K562 (cell line): ENCODE data around the gene EME2. TPM values are rescaled to one million over a fixed set of nuclear protein-coding genes. Genes with fewer than 3 reads are reported as not detected.

Source experiments
- ARHGAP35 ChIP-seq: fragments of 450-650 bp; IDR thresholded peaks from 2 replicates; pipeline ENCODE4 v1.6.1; 2018; ENCODE audit not compliant: partially characterized antibody
- FOSL1 ChIP-seq: fragments of 200-800 bp; sonication (Bioruptor generic); conservative IDR thresholded peaks from 2 replicates; pipeline ENCODE4 v1.6.1; 2016; ENCODE audit warnings: missing genetic modification characterization, missing compliant biosample characterization
- GABPB2 ChIP-seq: fragments of 250-450 bp; sonication (Bioruptor Pico); conservative IDR thresholded peaks from 2 replicates; pipeline ENCODE4 v1.5.1; 2021; ENCODE audit warnings: mild to moderate bottlenecking
- MAX ChIP-seq: sonication (generic); formaldehyde crosslinking; IDR thresholded peaks from 2 replicates; pipeline ENCODE4 v1.9.0; 2022; ENCODE audit warnings: mild to moderate bottlenecking, missing genetic modification reagents
- OTX1 ChIP-seq: fragments of 450-650 bp; formaldehyde crosslinking; IDR thresholded peaks from 2 replicates; pipeline ENCODE4 v1.4.0; 2022; ENCODE audit warnings: mild to moderate bottlenecking
- PPARD ChIP-seq: fragments of 250-450 bp; sonication (Bioruptor Pico); IDR thresholded peaks from 2 replicates; pipeline ENCODE4 v1.8.0; 2022; ENCODE audit warnings: inconsistent platforms, mild to moderate bottlenecking, moderate library complexity
- SRSF9 ChIP-seq: fragments of 200-400 bp; formaldehyde crosslinking; IDR thresholded peaks from 2 replicates; pipeline ENCODE4 v1.6.1; 2017; ENCODE audit warnings: low read depth, low read length, borderline replicate concordance
- ZBTB8A ChIP-seq: fragments of 450-650 bp; IDR thresholded peaks from 2 replicates; pipeline ENCODE4 v1.6.1; 2018; ENCODE audit warnings: mild to moderate bottlenecking, moderate library complexity; ENCODE audit not compliant: partially characterized antibody
- ZNF165 ChIP-seq: fragments of 250-450 bp; sonication (Bioruptor Pico); IDR thresholded peaks from 2 replicates; pipeline ENCODE4 v1.4.0; 2020; ENCODE audit warnings: borderline replicate concordance
- ZNF324 ChIP-seq: fragments of 250-450 bp; sonication (Bioruptor Pico); IDR thresholded peaks from 2 replicates; pipeline ENCODE4 v1.4.0; 2020; ENCODE audit warnings: mild to moderate bottlenecking
- ZNF395 ChIP-seq: fragments of 200-800 bp; sonication (Bioruptor generic); IDR thresholded peaks from 2 replicates; pipeline ENCODE4 v1.6.1; 2017; ENCODE audit warnings: missing genetic modification characterization, missing compliant biosample characterization
- ZNF583 ChIP-seq: fragments of 250-450 bp; sonication (Bioruptor Pico); IDR thresholded peaks from 2 replicates; pipeline ENCODE4 v1.4.0; 2020
- ZNF644 ChIP-seq: fragments of 200-800 bp; sonication (Bioruptor generic); IDR thresholded peaks from 2 replicates; pipeline ENCODE4 v1.6.1; 2016; ENCODE audit warnings: low read depth, missing genetic modification characterization, missing compliant biosample characterization
- ZNF695 ChIP-seq: fragments of 450-650 bp; formaldehyde crosslinking; IDR thresholded peaks from 2 replicates; pipeline ENCODE4 v1.4.0; 2020; ENCODE audit warnings: mild to moderate bottlenecking, moderate library complexity
- ZSCAN29 ChIP-seq: fragments of 450-650 bp; IDR thresholded peaks from 2 replicates; pipeline ENCODE4 v1.6.1; 2017
- ZSCAN32 ChIP-seq: fragments of 450-650 bp; formaldehyde crosslinking; IDR thresholded peaks from 2 replicates; pipeline ENCODE4 v1.4.0; 2020; ENCODE audit warnings: mild to moderate bottlenecking, moderate library complexity
- polyA plus RNA-seq, 8 experiments: library from polyadenylated mRNA; depleted of rRNA in 4 of 8; stranded (reverse) in 5 of 8; unstranded in 3 of 8; fragments of >200 nt; fragmentation: Nextera tagmentation in 2 of 8; fragmentation: Illumina TruSeq in 1 of 8; extraction: Ambion mirVana in 2 of 8; extraction: Trizol in 1 of 8; gene quantifications; 2 replicates each; pipeline versions ENCODE4 v1.2.1 to v1.2.3, GENCODE V29; 2011 to 2014; ENCODE audit warnings: inconsistent platforms in 1 of 8, missing spikeins in 1 of 8
- total RNA-seq, 7 experiments: library from RNA; depleted of rRNA in 6 of 7; stranded (reverse); fragments of >200 nt in 6 of 7; fragmentation: Illumina TruSeq in 2 of 7; extraction: Trizol in 2 of 7; gene quantifications; 2 replicates each; pipeline versions ENCODE4 v1.2.1 to v1.2.3, GENCODE V29; 2011 to 2021; ENCODE audit warnings: low replicate concordance in 1 of 7
- TF ChIP-seq, protein P1 (sequence below): fragments of 250-450 bp; sonication (Bioruptor Pico); IDR thresholded peaks from 2 replicates; pipeline ENCODE4 v1.4.0; 2020; ENCODE audit warnings: mild to moderate bottlenecking, moderate library complexity
- TF ChIP-seq, protein P2 (sequence below): fragments of 450-650 bp; IDR thresholded peaks from 2 replicates; pipeline ENCODE4 v1.6.1; 2016; ENCODE audit warnings: missing biosample characterization, missing genetic modification characterization
- TF ChIP-seq, protein P3 (sequence below), 3 experiments: fragments of 200-800 bp in 1 of 3; fragments of 250-450 bp in 1 of 3; fragments of 450-650 bp in 1 of 3; sonication (Bioruptor Pico) in 1 of 3; sonication (Bioruptor generic) in 1 of 3; formaldehyde crosslinking in 1 of 3; IDR thresholded peaks; 2 replicates each; pipeline versions ENCODE4 v1.6.1 to v1.8.0; 2016 to 2022; ENCODE audit warnings: mild to moderate bottlenecking in 2 of 3, missing genetic modification characterization in 2 of 3, missing compliant biosample characterization in 1 of 3, moderate library complexity in 1 of 3

EME2 gene
- total and polyA plus RNA-seq, 9 of the 15 experiments (the other 6 are each of a cell fraction or from before 2014, with no cell fraction given), result 0.35 to 19.9 (median 3.5) TPM

GRCh38 chr16:1772908-1773702 is 495 bp downstream of the EME2 start, which contains the start of gene MRPS34 (continued):
- TF ChIP-seq ZSCAN32 (CRISPR knock-in tag), result no peak
- TF ChIP-seq ZNF395, result no peak
- TF ChIP-seq ZNF644 (tag), result no peak
- TF ChIP-seq OTX1, result no peak
- TF ChIP-seq ARHGAP35, result no peak
- peak; percentile 57; the same call in 1 of the 2 replicates for TF ChIP-seq ZNF324
- TF ChIP-seq, protein P1, sequence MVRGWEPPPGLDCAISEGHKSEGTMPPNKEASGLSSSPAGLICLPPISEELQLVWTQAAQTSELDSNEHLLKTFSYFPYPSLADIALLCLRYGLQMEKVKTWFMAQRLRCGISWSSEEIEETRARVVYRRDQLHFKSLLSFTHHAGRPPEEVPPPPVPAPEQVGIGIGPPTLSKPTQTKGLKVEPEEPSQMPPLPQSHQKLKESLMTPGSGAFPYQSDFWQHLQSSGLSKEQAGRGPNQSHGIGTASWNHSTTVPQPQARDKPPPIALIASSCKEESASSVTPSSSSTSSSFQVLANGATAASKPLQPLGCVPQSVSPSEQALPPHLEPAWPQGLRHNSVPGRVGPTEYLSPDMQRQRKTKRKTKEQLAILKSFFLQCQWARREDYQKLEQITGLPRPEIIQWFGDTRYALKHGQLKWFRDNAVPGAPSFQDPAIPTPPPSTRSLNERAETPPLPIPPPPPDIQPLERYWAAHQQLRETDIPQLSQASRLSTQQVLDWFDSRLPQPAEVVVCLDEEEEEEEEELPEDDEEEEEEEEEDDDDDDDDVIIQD (CRISPR knock-in tag), result no peak
- TF ChIP-seq, protein P2, sequence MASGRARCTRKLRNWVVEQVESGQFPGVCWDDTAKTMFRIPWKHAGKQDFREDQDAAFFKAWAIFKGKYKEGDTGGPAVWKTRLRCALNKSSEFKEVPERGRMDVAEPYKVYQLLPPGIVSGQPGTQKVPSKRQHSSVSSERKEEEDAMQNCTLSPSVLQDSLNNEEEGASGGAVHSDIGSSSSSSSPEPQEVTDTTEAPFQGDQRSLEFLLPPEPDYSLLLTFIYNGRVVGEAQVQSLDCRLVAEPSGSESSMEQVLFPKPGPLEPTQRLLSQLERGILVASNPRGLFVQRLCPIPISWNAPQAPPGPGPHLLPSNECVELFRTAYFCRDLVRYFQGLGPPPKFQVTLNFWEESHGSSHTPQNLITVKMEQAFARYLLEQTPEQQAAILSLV (tag), result no peak
- TF ChIP-seq FOSL1 (tag), result 0 out of 2 replicates have a peak, but pooled peaks have one; percentile 6
- no peak for TF ChIP-seq ZNF165 (CRISPR knock-in tag)
- TF ChIP-seq ZBTB8A, result no peak
- TF ChIP-seq GABPB2 (CRISPR knock-in tag), result no peak
- TF ChIP-seq, protein P3, sequence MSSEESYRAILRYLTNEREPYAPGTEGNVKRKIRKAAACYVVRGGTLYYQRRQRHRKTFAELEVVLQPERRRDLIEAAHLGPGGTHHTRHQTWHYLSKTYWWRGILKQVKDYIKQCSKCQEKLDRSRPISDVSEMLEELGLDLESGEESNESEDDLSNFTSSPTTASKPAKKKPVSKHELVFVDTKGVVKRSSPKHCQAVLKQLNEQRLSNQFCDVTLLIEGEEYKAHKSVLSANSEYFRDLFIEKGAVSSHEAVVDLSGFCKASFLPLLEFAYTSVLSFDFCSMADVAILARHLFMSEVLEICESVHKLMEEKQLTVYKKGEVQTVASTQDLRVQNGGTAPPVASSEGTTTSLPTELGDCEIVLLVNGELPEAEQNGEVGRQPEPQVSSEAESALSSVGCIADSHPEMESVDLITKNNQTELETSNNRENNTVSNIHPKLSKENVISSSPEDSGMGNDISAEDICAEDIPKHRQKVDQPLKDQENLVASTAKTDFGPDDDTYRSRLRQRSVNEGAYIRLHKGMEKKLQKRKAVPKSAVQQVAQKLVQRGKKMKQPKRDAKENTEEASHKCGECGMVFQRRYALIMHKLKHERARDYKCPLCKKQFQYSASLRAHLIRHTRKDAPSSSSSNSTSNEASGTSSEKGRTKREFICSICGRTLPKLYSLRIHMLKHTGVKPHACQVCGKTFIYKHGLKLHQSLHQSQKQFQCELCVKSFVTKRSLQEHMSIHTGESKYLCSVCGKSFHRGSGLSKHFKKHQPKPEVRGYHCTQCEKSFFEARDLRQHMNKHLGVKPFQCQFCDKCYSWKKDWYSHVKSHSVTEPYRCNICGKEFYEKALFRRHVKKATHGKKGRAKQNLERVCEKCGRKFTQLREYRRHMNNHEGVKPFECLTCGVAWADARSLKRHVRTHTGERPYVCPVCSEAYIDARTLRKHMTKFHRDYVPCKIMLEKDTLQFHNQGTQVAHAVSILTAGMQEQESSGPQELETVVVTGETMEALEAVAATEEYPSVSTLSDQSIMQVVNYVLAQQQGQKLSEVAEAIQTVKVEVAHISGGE (CRISPR knock-in tag; IDR thresholded peaks at IDR 0.05), result peak; percentile 97 to 100 (median 99)
- TF ChIP-seq MAX, result peak; percentile 90
- TF ChIP-seq PPARD (CRISPR knock-in tag), result no peak
- peak; percentile 14; the same call in 1 of the 2 replicates for TF ChIP-seq ZSCAN29
- no peak for TF ChIP-seq SRSF9
- TF ChIP-seq ZNF695 (CRISPR knock-in tag), result no peak
- 0 out of 2 replicates have a peak, but pooled peaks have one; percentile 69 for TF ChIP-seq ZNF583 (CRISPR knock-in tag)
